ENCODE data around the gene PRICKLE2.

Gene PRICKLE2

DNA sequence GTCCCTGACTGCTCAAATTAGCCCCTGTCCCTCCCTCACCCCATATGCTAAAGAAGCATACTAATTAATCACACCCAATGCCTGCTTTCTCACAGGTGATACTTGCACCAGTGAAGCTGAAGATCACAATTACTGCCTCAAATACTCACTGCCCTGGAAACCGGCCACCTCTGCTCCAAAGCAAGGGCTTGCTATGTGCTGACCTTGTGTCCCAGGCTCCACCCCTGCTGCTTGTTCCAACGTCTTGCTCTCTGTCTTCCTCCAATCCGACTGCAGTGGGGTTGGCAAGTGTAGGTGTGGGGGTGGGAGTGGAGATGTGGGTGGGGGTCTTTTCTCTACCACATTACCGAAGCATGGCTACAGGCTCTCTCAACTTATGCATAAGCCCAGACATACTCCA is 146.3 kb downstream of the PRICKLE2 start:
- no peak for DNase-seq (ENCODE audit: low read depth in 2 of 2)

DNA sequence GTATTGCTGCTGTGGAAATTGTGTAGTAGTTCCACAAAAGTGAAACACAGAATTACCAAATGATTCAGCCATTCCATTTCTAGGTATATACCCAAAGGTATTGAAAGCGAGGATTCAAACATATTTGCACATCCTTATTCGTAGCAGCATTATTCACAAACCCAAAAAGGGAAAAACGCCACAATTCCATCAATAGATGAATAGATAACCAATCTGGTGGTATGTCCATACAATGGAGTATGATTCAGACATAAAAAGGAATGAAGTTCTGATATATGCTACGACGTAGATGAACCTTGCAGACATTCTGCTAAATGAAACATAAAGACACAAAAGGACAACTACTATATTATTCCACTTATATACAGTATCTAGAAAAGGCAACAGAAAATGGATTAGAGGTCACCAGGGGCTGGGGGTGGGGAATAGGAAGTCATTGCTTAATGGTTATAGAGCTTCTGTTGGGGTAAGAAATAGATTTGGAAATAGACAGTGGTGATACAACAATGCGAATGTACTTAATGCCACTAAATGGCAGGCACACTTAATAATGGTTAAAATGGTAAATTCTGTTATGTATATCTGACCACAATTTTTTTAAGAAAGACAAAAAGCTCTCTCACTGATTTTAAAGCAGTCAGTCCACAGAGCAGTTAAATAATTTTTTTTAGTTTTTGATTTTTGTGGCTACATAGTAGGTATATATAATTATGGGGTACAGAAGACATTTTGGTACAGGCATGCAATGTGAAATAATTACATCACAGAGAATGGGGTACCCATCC is 150.2 kb downstream of the PRICKLE2 start:
- no peak for DNase-seq (ENCODE audit: low read depth in 2 of 2)

DNA sequence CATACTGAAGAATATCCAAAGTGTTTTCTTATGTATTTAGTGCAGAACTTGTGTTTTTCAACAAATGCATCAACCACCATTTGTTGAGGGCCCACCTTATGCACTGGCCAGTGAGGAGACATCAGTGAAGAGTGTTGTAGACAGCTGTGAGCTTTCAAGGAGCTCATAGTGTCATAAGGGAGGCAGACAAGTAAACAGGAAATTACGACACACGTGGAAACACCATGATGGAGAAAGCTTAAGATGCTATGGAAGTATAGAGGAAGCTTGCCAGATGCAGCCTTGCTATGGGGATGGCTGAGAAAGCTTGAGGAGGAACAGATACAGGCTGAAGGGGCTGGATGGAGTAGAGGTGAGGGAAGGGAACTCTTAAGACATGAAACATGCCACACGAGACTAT is 151.2 kb downstream of the PRICKLE2 start:
- no peak for DNase-seq (ENCODE audit: low read depth in 2 of 2)

DNA sequence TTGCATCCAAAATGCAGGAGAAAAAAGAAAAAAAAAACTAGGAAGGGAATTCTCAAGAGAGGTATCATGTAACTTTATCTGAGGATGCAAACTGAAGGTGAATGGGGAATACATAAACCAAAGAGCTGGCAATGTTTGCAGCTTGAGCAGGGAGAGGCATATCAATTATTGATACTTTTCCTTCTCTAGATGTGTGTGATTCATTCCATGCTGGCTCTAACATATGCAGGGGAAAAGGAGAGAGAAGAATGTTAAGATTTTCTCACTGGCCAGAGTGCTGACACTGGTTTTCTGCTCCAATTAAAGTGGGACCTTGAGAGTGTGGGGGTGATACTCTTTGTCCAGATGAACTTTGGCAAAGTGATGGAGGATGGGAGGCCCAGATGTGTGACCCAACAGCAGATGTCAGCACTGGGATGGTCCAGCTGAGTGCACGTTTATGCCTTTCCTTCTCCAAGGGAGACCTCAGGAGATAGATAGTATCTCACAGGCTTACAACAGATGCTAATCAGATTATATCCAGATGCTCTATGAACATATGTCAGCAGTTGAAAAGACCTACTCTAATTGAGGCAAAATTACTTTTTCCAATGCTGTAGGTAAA is 152.0 kb downstream of the PRICKLE2 start:
- DNase-seq (ENCODE audit: low read depth in 2 of 2) = peak in 1 of 2 experiments; percentile 34

DNA sequence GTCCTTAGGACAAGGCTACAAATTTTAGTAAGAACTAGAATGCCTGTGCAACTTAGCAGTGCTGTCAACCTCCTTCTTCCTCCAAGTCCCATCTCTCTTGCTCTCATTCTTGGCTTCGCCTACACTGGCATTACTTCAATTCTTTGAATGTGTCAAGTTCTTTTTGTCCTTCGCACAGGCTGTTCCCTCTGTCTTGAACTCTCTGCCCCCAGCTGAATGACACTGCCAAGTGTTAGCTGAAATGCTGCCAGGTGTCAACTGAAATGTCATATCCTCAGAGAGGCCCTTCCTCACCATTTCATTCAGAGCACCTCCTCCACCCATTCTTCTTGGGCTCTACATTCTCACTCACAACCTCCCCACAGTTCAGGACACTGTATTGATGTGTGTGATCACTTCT is 153.1 kb downstream of the PRICKLE2 start:
- DNase-seq (ENCODE audit: low read depth in 2 of 2) = no peak

DNA sequence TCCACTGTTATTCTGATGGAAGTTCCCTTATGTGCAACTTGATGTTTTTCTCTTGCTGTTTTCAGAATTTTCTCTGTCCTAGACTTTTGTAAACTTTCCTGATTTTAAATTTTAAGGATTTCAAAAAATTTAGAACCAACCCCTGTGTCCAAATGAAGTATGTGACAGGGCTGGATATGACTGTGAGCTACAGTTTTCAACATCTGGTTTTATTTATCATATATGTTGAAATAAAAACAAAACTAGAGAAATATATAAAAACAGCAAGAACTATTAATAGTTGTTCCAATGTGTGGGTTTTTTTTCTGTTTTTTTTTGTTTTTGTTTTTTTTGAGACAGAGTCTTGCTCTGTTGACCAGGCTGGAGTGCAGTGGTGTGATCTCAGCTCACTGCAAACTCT is 154.6 kb downstream of the PRICKLE2 start:
- no peak for DNase-seq (ENCODE audit: low read depth in 2 of 2)

DNA sequence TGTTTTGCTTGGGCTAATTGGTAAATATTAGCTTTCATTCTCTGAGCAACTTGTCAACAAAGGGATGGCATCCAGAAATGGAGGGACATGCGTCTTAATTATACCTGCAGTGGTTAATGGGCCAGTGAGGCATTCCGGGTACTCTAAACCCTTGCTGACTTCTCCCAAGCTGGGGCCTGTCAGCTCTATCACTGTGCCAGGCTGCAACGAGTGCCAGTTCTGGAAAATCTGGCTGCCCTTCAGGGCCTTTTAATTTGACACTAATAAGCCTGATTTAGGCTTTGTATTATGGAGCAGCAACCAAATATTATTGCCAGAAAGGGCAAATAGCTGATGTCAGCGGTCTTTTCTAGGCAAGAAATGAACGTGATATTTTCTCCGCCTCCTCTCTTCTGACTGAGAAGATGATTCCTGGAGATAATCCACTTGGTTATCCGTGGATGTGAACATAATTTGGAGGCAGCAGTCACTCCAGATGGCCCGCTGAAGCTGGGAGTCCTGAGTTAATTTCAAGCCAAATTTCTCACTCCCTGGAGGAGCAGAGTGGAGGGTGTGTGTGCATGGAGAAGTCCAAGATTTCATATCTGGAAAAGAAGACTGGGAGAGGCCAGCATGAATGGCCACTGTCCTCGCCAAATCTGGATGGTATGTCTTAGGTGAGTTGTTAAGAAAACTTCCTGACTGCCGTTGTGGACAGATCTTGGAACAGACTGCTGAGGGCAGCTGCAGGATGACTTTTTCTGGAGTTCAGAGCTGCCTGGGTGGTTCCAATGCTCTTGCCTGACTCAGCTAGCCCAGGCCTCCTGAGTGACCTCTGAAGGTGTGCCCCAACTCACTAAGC is 157.5 kb downstream of the PRICKLE2 start:
- no peak for DNase-seq (ENCODE audit: low read depth in 2 of 2)

DNA sequence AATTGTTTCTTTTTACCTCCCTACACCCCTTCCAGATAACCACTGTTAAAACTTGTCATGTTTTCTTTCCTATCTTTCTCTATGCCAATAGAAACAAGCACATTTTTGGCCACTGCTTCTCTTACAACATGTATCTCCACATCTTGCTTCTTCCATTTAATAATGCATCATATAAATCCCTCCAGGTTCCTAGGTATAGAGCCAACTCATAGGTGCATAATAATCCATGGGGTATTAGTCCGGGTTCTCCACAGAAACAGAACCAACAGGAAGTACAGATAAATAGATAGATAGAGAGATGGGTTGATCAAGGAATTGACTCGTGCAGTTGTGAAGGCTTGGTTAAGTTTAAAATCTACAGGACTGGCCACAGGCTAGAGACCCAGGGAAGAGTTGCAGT is 160.5 kb downstream of the PRICKLE2 start:
- no peak for DNase-seq (ENCODE audit: low read depth in 2 of 2)

DNA sequence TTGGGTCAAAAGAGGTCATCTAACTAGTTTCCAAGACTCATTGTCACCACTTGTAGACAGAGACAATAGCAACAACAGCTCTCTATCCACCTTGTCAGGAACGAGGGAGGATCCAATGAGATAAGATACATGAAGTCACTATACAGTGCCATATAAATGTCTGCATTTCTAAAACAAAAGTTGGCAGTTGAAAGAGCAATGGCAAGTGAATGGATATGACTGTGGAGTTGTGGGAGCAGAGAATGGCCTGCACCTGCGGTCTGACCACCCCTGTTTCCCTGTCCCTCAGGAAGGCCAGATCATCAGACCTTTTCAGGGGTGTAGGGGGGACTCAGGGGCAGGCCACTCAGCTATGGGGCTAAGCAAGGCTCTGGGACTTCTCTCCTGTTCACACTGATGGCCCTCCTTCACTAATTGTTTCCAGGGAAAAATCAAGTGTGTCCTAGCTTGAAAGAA is 161.3 kb downstream of the PRICKLE2 start:
- DNase-seq (ENCODE audit: low read depth in 2 of 2) = no peak

DNA sequence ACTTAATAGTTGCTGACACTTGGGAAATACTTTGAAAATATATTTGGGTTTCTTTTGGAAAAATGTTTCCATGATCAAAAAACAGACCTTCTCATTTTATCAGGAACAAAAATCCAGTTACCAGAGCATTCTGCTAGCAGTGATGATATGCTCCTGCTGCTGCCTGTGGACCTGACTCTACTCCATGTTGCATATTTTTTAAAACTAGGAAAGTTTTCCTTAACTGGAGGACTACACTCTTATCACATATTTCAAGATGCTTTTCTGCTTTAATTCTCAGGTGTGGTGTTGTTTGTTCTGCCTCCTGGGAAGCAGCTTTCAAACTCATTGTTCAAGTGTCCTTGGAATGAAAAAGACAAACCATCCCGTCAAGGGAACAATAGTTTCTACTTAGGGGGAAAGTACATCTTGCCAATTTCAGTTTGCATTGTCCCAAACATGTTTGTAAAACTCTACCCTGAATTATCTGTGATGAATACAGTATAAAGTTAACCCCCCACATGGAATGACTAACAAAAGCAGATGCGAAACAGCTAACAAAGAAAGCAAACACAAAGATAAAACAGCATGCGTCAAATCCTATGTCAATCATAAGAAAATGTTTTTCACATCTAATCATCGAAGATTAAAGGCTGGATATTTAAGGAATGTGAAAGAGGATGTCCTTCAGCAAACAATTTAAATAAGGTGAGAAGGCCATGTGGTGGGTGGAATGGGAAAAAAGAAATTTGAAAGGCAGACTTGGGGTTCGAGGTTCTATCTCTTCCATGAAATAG is 161.9 kb downstream of the PRICKLE2 start:
- no peak for DNase-seq (ENCODE audit: low read depth in 2 of 2)

DNA sequence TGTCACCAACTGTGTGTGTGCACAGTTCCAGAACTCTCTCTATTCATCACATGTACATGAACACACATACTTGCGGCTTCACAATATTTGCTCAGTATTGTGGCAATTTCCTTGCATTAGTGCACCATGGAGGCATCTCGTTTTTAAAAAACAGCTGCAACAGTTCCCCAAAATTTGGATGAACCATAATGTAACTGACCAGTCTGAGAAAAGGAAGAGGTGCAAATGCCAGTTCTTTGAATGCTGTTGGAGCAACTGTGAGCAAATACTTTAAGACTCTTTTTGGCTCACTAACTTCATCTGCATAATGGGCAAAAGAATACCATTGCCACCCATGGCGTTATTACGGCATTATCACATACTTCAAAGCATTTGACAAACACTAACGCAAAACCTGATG is 163.6 kb downstream of the PRICKLE2 start:
- no peak for DNase-seq (ENCODE audit: low read depth in 2 of 2)

DNA sequence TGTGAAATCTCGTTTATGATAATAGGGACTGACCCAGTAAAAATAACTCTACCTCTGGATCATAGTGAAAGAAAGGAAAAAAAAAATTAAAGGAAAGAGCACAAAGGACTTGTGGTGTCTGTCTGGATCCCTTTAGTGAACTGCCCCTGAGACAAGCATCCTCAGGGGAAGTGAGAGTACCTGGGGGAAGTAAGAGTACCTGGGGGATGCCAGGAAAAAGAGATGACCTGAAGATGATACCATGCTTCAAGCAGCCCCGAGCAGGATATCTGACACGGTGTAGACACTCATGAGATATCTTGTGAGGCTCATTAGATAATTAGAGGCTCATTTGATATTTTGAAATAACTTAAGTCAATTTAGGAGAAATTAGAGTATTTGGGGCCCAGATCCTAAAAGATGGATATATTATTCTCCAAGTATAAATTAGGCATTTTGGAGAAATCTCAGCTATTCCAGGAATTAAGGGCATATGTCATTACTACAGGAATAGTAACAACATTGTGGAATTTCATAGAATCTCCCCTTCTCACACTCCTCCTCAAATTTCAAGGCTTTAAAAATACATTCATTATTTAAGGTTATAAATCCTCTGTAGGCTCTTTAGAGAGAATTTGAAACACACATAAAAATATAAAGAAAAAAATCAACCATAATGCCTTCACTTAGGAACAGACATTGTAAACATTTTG is 165.6 kb downstream of the PRICKLE2 start:
- DNase-seq (ENCODE audit: low read depth in 2 of 2) = no peak

DNA sequence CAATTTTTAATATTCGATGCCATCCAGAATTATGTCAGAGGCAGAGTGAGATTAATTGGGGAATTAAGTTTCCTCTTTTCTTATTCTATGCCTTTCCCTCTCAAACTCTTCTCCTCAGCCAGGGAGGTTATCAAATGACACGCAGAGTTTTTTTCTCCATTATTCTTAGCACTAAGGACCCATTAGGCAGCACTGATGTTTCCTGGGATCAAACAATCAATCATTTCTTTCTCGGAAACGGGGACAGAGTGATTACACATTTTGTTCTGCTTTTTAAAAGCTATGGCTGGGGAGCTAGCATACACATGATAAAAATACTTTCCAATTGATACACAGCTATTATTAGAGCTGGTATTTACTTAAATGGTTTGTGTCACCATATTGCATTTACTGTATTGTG is 166.7 kb downstream of the PRICKLE2 start:
- DNase-seq (ENCODE audit: low read depth in 2 of 2) = no peak

DNA sequence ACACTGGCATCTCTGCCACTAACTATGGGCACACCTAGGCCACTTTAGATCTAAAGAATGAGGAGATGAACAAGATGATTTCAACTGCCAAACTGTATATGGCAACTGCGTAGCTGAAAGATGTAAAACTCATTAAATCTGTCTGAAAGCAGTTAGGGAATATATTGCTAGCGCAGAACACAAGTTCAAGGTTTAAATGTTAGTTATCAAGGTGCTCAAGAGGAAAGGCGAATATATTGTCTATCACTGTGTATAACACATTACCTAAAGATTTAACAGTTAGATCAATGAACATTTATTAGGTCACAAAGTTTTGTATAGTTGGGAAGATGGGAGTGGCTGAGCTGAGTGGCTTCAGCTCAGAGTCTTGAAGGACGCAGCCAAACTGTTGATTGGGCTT is 168.0 kb downstream of the PRICKLE2 start:
- no peak for DNase-seq (ENCODE audit: low read depth in 2 of 2)

DNA sequence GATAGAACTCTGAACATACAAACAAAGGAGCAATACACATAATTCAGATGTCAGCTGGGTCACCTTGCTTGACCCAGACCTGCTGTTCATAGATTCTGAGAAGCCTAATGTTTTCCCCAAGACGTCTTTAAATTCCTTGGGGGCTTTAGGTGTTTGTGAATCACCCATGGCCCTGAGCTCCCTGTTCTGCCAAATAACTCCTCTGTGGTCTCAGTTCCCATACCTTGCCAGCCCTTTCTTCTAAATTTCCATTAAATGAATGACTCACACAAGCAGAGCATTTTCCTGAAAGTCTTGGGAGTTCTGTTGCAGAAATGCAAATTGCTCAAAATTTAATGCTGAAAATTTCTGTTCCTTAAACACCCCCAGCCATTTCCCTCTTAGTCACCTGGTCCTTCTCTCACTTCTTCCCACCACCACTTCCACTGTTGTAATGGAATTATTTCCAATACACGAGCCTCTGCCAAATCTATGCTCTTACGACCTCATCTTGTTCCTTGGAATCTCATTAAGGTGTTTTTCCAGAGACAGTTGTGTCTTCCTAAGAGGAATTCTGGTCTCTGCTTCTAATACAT is 168.6 kb downstream of the PRICKLE2 start:
- peak; percentile 50 to 55 for DNase-seq (ENCODE audit: low read depth in 2 of 2)

DNA sequence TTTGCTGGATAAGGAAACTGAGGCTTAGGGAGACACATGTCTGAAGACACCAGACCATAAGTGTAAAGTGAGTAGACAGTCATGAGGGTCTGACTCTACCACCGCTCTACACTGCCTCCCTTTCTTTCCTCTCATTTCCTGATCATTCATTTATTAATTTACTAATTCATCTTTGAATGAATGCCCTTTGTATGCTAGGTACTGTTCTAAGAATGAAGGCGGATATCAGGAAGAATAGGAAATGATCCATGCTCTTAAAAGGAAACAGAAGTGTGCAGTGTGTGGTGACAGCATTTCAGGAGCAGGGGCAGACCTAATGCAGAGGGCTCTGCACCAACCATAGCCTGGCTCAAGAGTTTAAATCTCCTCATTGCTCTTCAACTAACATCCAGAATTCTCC is 170.2 kb downstream of the PRICKLE2 start:
- no peak for DNase-seq (ENCODE audit: low read depth in 2 of 2)

DNA sequence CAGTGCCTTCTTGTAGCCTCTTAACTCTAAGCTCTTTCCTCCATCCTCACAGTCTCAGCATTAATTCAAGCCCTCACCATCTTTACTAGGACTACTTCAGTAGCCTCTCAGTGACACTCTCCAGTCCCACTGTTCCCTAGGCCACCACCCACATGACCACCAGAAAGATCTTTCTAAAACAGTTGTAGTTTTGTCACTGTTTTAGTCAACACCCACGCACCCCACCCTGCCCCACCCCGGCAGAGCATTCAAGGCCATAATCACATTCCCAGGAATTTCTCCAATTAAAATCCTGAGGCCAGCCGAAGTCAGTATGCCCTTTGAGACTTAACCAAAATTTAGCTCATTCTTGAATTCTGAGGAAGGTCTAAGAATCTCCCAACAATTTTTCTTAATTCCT is 170.8 kb downstream of the PRICKLE2 start:
- DNase-seq (ENCODE audit: low read depth in 2 of 2) = no peak

DNA sequence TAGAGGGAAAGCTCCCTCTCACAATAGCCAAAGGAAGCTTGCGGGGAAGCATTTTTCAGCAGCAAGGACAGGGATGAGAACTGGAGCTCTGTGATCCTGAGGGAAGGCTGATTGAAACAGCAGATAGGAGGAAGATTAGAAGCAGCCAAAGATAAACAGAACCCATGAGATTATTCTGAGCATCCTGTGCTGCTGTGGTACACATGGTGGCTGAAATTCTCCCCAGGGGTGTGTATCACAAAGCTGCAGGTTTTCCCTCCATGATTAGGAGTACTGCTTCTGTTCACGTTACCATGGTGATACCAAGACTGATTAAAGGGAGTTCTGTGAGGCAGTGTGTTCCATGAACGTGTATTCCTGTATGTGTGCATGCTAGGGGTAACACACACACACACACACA is 171.7 kb downstream of the PRICKLE2 start:
- no peak for DNase-seq (ENCODE audit: low read depth in 2 of 2)

DNA sequence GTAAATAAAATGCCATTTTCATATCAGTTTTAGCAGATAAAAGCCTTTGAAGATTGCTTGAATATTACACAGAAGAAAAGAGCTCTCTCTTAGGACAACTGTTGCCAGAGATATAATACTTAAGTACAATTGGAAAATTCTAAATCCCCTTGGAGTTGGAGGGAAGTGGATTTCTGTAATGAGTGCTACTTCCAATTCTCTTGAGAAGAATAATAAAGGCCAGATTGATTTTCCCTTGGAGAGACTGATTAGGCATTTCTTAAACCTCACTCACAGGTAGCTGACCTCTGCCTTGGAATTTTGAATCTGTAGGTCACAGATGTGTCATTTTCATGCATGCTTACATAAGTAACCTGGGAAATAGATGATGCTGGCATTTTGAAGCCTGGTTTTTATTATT is 172.1 kb downstream of the PRICKLE2 start:
- DNase-seq (ENCODE audit: low read depth in 2 of 2) = no peak

DNA sequence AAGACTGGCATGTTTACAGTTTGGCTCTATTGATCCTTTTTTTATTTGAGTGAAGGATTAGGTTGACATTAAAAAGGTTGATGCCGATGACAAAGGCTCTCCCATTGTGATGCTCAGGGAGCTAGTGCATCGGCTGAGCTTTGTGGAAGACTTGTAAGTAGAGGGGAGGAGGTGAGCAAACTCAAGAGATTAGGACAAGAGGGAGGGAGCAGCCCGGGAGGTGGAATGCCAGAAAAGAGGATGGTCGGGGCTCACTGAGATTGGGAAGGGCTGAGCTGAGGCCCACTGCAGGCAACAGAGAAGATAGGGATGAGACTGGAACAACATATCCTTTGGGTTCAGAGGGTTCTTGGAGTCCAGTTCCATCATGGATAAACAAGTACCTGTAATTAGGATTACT is 175.4 kb downstream of the PRICKLE2 start:
- DNase-seq (ENCODE audit: low read depth in 2 of 2) = no peak

DNA sequence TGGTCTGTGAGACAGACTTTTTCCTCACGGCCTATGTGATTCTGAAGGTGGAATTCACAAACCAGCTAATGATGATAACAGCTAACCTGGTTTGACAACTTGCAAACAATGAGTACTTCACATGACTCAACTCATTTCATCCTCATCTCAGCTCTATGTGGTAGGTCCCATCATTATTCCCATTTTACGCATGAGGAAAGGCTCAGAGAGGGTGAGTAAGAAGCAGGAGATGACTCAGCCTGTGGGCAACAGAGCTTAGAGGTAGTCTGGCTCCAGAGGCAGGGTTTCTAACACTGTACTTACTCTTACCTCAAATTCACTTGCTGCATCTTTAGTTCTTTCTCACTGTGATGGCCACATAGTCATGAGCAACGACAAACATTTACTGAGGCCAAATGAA is 176.1 kb downstream of the PRICKLE2 start:
- no peak for DNase-seq (ENCODE audit: low read depth in 2 of 2)

Measured in fibroblast of skin of left biceps (primary cell).